Skeletal muscle tissue (tissue), 4 donors: ENCODE measurements around the gene TTN. TPM values are rescaled to one million over a fixed set of nuclear protein-coding genes. Genes with fewer than 3 reads are reported as not detected.

Experiments used
- H3K27ac ChIP-seq: one replicate; pipeline ENCODE4 v1.7.0; 2013; ENCODE audit warnings: mild to moderate bottlenecking, low read depth, low read length, inconsistent platforms
- H3K27me3 ChIP-seq, 3 donors: one replicate each; pipeline ENCODE4 v1.7.0; 2013; ENCODE audit warnings: low read length in 3 of 3; ENCODE audit not compliant: control insufficient read depth in 3 of 3, insufficient read depth in 3 of 3
- H3K36me3 ChIP-seq, 3 donors: one replicate each; pipeline ENCODE4 v1.7.0; 2013; ENCODE audit warnings: low read length in 3 of 3; ENCODE audit not compliant: control insufficient read depth in 3 of 3, insufficient read depth in 3 of 3
- H3K4me1 ChIP-seq, 3 donors: one replicate each; pipeline ENCODE4 v1.7.0; 2013; ENCODE audit warnings: low read length in 3 of 3, mild to moderate bottlenecking in 3 of 3; ENCODE audit not compliant: control insufficient read depth in 3 of 3, insufficient read depth in 3 of 3
- H3K4me3 ChIP-seq, 3 donors: one replicate each; pipeline ENCODE4 v1.7.0; 2013; ENCODE audit warnings: low read length in 3 of 3
- H3K9ac ChIP-seq, 3 donors: one replicate each; pipeline ENCODE4 v1.7.0; 2013; ENCODE audit warnings: low read length in 3 of 3, mild to moderate bottlenecking in 3 of 3, moderate library complexity in 2 of 3, low read depth in 1 of 3
- H3K9me3 ChIP-seq, 3 donors: one replicate each; pipeline ENCODE4 v1.7.0; 2013; ENCODE audit warnings: low read length in 3 of 3; ENCODE audit not compliant: control insufficient read depth in 3 of 3
- total RNA-seq: library from RNA; depleted of rRNA; stranded (reverse); fragments of >200 nt; gene quantifications from one replicate; pipeline ENCODE4 v1.2.3, GENCODE V29; 2014
- donor health status: Osteomylitis.

TTN gene
- total RNA-seq: 2,245 TPM

DNA sequence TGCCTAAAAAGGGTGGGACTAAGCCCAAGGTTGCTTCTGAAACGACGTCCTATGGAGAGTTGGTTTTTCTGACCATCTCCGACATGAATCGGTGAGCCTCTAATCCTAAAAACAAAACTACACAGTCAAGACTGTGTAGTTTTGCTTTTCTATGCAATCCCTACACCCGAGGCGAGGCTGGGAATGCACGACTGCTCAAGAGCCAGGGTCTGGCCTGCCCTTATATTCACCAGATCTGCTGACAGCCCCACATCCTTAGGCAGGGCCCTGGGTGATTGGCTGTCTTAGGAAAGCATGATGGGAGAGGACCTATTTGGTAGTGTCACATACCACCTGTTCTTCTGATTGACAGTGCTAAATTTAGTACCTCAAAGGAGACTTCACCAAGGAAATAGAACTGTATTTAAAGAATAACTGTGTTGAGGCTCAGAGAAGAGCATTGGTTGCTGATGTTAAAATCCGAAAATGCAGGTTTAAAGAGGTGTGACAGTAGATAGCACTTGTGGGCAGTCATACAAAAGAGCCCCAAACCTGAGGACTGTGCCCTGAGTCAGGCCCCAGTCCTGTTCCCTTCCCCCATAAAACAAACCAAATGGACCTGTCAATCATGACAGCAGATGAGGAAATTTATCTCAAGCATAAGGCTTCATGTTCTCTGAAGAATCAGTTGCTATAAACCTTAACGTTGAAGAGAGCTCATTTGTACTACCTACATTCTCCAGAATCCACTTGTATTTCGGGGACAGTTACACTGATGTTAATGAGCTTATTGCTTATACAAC lies at the start of gene TTN:
TTN (minus strand) TSS at position 197 of the 782 bp plus-strand sequence. CDS start 2,781 bp downstream, outside the sequence.
- peak within 1 kb of the TSS; percentile 88 to 98 (median 95) for H3K9ac ChIP-seq
- peaks cover 17 to 29% (median 26%) of the 10 kb centered on the region in 3 donors for H3K36me3 ChIP-seq
- H3K9me3 ChIP-seq: no peaks in the 10 kb centered on the region
- H3K27ac ChIP-seq: peak within 1 kb of the TSS; percentile 97
- H3K4me3 ChIP-seq: peak within 1 kb of the TSS; percentile 81 to 92 (median 84)
- H3K4me1 ChIP-seq: peaks cover 3 to 7% (median 3%) of the 10 kb centered on the region in 3 donors
- no peaks in the 10 kb centered on the region for H3K27me3 ChIP-seq

DNA sequence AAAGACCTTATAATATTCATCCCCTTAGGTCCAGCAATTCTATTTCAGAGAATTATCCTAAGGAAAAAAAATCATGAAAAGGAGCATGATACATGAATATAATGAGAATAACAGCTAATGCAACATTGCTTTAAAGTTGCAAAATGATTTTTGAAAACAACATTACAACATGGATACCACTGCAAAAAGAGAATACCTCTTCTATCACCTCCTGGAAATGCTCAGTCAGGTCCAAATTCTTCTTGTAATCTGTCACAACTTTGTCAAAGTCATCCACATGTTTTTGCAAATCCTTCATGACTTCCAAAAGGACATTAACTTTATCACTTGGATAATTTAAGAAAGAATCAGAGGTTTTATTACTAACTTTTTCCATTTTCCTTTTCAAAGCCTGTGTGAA lies 47.9 kb upstream of the TTN start:
- Histone ChIP-seq H3K27ac (peak overlapping the region; percentile 73), H3K4me3 (no peak overlapping the region), H3K27me3 (no peaks in the 10 kb centered on the region), H3K4me1 (peaks cover 0 to 5% (median 0%) of the 10 kb centered on the region in 3 donors), H3K9me3 (no peaks in the 10 kb centered on the region), H3K9ac (peak overlapping the region in 1 of 3 donors; percentile 46), H3K36me3 (no peaks in the 10 kb centered on the region)

DNA sequence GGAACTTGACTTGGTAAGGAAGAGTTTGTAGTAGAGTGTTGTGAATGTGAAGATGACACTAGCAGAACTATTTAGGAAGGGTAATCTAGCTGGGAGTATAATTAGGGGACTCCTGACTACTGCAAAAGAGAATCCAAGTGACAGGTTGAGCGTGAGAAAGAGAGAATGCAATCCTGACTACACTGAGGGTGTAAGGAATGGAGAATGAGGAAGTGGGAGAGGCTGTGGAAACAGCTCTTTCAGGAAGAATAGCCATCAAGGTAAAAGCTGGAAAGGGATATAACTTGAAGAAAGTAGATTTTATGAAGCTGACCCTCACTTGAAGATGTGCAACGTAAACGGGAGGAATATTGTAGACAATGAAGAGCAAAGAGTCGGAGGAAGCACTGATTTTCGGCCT lies 41.1 kb upstream of the TTN start:
- Histone ChIP-seq H3K27ac (no peak overlapping the region), H3K4me1 (peaks cover 9 to 20% (median 14%) of the 10 kb centered on the region in 3 donors), H3K36me3 (peaks cover 0 to 3% (median 0%) of the 10 kb centered on the region in 3 donors), H3K9me3 (no peaks in the 10 kb centered on the region), H3K9ac (no peak overlapping the region), H3K4me3 (no peak overlapping the region), H3K27me3 (no peaks in the 10 kb centered on the region)

DNA sequence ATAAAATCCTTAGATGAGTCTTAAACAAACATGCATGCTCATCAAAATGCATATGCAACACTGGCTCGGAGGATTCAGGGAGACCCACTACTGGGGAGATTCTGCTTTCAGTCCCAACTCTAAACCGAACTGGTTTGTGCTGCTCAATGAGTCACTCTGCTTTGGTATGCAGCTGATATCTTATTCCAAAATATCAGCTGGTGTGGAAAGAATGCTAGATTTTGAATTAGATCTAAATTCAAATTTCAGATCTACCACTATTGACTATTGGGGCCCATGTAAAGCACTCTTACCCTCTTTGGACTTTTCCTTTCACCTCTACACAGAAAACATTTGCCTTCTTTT lies 39.2 kb upstream of the TTN start:
- H3K27me3 ChIP-seq: no peaks in the 10 kb centered on the region

DNA sequence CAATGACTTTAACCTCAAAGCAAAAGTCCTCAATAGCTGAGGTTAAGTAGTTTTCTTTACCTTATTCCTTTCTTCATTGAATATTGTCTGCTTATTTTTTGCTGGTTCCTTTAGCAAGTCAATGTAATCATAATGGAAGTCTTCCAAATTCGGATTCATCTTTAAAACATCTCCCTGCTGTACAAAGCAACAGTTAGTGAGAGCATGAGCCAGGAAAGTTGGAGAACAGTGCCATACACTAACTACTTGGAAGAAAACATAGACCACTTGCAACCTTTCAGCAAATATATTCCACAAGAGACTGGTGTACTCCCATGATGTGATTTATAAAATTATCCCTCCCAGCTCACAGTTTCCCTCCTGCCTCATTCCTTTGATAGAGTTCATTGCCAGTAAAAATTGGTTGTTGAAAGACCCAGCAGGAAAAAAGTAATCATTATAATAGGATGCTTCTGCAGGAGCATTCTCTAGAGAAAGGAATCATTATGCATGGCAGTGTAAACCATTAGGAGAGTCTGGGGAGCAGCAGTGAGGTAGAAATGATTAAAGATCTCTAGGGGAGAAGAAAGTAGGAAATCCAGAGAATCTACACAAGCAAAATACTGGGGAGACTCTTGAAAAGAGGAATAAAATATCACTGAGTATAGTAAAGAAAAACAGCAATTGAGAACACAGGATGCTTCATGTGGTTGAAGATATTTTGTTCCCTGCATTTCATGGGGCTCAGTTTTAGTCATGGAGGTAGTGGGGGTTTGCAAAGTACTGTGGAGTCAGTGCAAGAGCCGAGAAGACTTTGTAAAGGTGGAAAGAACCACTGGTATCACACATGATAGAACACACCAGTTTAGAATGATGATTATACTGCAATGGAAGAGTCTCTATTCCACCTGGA lies 38.6 kb upstream of the TTN start:
- no peaks in the 10 kb centered on the region for H3K9me3 ChIP-seq
- H3K27me3 ChIP-seq: no peaks in the 10 kb centered on the region
- peak overlapping the region; percentile 33 to 47 (median 45) for H3K4me3 ChIP-seq
- peak overlapping the region; percentile 76 for H3K27ac ChIP-seq
- H3K9ac ChIP-seq: peak overlapping the region in 2 of 3 donors; percentile 54 to 65
- H3K36me3 ChIP-seq: peaks cover 0 to 3% (median 0%) of the 10 kb centered on the region in 3 donors
- H3K4me1 ChIP-seq: peaks cover 9 to 27% (median 14%) of the 10 kb centered on the region in 3 donors

More for the DNA sequence above, 39.2 kb upstream of the TTN start:
- Histone ChIP-seq H3K36me3 (peaks cover 0 to 3% (median 0%) of the 10 kb centered on the region in 3 donors), H3K9ac (no peak overlapping the region), H3K27ac (peak overlapping the region; percentile 76), H3K9me3 (no peaks in the 10 kb centered on the region), H3K4me3 (peak overlapping the region in 1 of 3 donors; percentile 47), H3K4me1 (peaks cover 9 to 27% (median 14%) of the 10 kb centered on the region in 3 donors)

DNA sequence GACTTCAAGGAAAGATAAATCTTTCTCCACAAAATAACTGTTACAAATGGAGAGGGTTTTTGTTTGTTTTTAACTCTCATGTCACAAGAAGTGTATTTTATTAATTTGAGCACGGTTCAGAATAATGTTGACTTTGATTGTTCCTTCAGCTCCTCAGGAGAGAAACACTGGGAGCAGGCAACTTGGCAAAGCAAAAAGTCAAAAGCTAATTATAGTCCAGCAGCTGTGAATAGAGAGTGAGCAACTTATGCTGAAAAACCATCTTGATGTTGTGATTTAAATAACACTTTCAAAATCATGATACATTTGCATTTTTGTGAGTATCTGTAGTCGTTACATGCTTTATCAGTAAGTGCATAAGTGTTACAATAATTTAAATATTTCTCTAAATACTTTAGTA lies 37.5 kb upstream of the TTN start:
- no peaks in the 10 kb centered on the region for H3K27me3 ChIP-seq
- peak overlapping the region; percentile 76 for H3K27ac ChIP-seq
- H3K9me3 ChIP-seq: no peaks in the 10 kb centered on the region
- H3K4me3 ChIP-seq: peak overlapping the region in 2 of 3 donors; percentile 8 to 47
- H3K4me1 ChIP-seq: peaks cover 9 to 27% (median 14%) of the 10 kb centered on the region in 3 donors
- H3K36me3 ChIP-seq: peaks cover 0 to 3% (median 0%) of the 10 kb centered on the region in 3 donors
- peak overlapping the region; percentile 35 to 71 (median 64) for H3K9ac ChIP-seq

DNA sequence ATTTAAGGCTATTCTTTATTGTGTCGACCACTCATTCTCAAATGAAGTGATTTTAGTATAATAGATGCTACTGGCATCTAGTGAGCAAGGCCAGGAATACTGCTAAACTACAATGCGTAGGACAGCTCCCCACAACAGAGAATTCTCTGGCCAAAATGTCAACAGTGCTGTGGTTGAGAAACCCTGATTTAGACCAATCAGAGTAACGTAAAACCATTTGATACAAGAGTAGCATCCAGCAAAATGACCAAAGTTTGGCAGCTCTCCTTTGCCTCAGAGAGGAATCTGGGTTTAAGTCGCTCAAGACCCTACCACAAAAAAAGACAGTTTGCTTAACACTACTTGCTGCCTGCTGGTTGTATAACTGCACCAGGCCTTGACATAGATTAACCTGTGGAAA lies 37.0 kb upstream of the TTN start:
- peak overlapping the region; percentile 35 to 71 (median 64) for H3K9ac ChIP-seq
- peak overlapping the region in 2 of 3 donors; percentile 7 to 8 for H3K4me3 ChIP-seq
- H3K27ac ChIP-seq: peak overlapping the region; percentile 76

DNA sequence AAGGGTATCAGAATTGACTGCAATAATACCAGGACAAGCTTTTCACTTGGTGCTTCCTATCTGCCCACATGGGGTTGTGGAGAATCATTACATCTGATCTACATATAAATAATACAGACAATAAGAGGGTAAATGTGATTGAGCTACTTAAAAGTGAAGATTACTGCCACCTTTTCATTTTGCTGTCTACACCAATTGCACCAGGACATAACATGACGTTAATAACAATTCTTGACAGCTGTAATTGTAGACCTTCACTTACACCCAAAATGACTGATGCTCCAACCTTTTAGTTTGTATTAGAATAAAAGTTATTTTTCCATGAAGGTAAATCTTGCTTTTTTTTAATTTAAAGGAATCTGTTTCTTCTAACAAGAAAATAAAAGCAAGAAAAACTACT lies 36.5 kb upstream of the TTN start:
- Histone ChIP-seq H3K4me1 (peaks cover 9 to 27% (median 14%) of the 10 kb centered on the region in 3 donors), H3K9me3 (no peaks in the 10 kb centered on the region), H3K9ac (peak overlapping the region in 1 of 3 donors; percentile 71), H3K4me3 (no peak overlapping the region), H3K36me3 (peaks cover 0 to 3% (median 0%) of the 10 kb centered on the region in 3 donors), H3K27ac (peak overlapping the region; percentile 76), H3K27me3 (no peaks in the 10 kb centered on the region)

More for the DNA sequence above, 37.0 kb upstream of the TTN start:
- Histone ChIP-seq H3K4me1 (peaks cover 9 to 27% (median 14%) of the 10 kb centered on the region in 3 donors), H3K9me3 (no peaks in the 10 kb centered on the region), H3K27me3 (no peaks in the 10 kb centered on the region), H3K36me3 (peaks cover 0 to 3% (median 0%) of the 10 kb centered on the region in 3 donors)

DNA sequence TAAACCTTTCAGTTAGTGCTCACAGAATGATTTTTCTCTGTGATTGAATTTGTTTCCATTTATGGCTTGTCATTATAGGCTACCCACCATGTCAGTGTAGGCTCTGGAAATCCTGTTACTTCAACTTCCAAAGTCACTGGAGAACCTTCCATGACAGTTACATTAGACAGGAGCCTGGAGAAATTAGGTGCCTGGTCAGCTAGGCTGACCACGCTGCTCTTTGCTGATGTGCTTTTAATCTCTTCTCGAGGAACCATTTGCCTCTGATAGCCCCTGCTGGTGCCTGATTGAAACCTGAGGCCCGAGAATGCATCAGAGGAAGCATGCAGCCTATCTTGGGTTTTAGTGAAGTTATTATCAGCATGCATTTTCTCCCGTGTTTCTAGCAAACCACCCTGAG lies 29.6 kb upstream of the TTN start:
- Histone ChIP-seq H3K4me3 (peak overlapping the region in 1 of 3 donors; percentile 4), H3K36me3 (peaks cover 0 to 9% (median 0%) of the 10 kb centered on the region in 3 donors), H3K27ac (no peak overlapping the region)

More for the DNA sequence above, 29.6 kb upstream of the TTN start:
- H3K4me1 ChIP-seq: peaks cover 6 to 20% (median 11%) of the 10 kb centered on the region in 3 donors
- no peaks in the 10 kb centered on the region for H3K27me3 ChIP-seq
- H3K9ac ChIP-seq: peak overlapping the region in 2 of 3 donors; percentile 24 to 26
- no peaks in the 10 kb centered on the region for H3K9me3 ChIP-seq
